HK-2 (cell line): Measurements from ENCODE around the gene SLC37A3.
"Not testable (repeated sequence)": the region's sequence is repeated elsewhere in the genome, so short reads cannot be mapped to it uniquely, and the experiment has no call there.

Source experiments
- DNase-seq: peaks from one replicate; pipeline ENCODE4 v3.0.0-alpha.2; 2018; ENCODE audit not compliant: unreplicated experiment

Gene SLC37A3, protein sequence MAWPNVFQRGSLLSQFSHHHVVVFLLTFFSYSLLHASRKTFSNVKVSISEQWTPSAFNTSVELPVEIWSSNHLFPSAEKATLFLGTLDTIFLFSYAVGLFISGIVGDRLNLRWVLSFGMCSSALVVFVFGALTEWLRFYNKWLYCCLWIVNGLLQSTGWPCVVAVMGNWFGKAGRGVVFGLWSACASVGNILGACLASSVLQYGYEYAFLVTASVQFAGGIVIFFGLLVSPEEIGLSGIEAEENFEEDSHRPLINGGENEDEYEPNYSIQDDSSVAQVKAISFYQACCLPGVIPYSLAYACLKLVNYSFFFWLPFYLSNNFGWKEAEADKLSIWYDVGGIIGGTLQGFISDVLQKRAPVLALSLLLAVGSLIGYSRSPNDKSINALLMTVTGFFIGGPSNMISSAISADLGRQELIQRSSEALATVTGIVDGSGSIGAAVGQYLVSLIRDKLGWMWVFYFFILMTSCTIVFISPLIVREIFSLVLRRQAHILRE

DNA sequence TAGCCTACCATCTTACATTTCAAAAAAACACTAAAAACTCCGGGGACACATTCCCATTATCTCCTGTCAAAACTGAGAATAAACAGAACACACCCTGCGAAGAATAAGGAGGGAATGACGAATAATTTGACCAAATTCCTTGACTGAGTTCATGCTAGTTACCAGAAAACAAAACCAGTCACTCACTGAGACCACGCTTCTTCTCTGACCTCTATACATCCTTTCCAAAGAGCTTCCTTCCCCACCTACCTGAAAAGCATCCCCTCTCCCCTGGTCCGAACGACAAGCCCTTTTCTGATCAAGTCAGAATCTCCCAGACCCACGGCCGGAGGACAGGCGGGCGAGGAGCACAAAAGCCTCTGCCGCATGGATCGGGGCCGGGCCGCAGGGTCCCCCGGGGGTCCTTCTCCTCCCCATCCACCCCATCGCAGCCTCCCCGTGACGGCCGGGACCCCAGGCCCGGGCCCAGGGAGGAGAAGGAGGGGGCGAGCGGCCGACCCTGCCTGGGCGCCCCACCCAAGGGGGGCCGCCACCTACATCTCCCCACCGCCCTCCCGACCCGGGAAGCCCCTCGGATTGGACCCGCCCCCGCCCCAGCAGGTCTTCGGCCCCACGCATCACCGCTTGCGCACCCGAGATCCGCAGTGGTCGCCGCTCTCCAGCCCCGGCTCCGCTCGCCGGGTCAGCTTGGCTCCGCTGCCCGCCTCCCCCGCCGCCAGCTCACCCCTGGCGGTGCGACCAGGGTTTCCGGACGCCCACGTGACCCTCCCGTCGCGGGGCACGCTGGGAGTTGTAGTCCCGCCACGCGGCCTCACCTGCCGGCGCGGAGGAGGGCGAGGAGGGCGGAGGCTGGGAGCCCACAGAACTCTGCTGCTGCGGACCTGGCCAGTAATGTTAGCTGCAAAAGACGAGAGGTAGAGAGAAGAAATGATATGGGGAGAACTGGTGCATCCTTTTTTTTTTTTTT is at the start of gene SLC37A3:
TSS of gene SLC37A3 (minus strand) at position 747 of the 967 bp plus-strand sequence. CDS start 16,004 bp downstream, outside the sequence.
- peak; percentile 83 for DNase-seq

DNA sequence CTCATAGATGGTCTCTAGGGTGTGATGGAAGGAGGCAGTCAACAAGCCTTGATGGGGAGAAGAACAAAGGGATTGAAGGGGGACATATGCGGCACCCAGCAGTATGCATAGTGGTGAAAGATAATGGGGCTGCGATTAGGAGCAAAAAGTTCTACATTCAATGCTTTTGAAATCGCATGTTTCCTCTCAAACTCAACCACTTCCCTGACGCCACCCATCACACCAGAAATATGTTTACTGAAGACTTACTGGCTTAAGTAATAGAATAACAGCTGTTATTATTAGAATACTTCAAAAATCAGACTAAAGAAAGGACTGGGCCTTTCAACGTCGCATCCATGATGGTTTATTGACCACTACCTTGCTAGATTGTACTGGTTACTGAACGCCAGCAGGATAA is 49.5 kb upstream of the SLC37A3 start:
- no peak for DNase-seq

DNA sequence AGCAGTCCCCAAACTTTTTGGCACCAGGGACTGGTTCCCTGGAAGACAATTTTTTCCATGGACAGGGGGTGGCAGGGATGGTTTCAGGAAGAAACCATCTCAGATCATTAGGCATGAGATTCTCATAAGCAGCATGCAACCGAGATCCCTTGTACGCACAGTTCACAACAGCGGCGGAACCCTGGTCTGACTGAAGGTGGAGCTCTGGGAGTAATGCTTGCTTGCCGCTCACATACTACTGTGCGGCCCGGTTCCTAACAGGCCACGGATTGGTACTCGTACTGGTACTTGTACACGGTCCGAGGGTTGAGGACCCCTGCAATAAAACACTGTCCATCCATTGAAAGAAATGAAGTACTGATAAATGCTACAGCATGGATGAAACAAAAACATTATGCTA is 48.1 kb upstream of the SLC37A3 start:
- no peak for DNase-seq

DNA sequence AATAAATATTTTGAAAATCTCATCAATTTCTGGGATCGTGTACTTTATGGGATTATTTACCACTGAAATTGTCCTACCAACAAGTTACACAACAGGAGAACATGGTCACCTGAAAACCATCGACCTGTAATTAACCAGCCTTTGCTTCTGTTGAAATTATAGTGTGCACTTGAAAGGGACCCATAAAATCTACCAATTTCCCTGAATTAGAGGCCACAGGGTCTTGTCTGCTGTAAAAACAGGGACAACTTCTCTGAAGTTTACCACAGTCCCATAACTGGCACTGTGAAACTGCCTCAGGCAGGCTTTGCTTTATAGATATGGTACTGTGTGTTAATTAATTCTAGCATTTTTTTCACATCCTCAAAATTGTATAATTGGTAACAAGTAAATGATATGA is 43.2 kb upstream of the SLC37A3 start:
- DNase-seq = no peak

DNA sequence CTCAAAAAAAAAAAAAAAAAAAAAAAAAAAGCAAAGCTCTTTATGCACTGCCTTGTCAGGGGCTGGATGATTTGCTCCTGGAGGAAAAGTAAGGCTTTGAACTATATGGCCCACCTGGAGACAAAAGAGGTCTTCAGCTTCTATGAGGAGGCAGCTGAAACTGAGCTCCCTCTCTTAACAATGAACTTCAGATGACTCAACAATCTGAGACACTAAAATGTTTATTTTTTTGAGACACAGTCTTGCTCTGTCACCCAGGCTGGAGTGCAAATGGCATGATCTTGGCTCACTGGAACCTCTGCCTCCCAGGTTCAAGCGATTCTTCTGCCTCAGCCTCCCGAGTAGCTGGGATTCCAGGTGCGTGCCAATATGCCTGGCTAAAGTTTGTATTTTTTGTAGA is 42.3 kb upstream of the SLC37A3 start:
- no peak for DNase-seq

DNA sequence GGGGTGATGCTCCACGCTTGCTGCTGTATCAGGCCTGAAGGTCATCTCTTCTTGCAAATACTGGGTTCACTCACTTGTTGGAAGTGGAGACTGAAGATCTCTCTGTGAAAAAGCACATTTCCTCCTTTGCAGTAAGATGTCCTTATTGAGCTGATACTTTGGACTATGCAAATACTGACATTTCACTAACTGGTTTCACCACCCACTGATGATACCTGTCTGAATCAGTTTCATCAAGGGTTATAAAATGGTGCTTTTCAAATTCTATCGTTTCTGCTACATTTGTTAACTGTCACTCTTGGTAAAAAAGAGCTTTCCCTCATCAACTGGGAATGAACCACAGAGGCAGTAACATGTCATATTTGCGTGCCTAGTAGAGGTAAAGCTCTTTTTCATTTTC is 41.0 kb upstream of the SLC37A3 start:
- no peak for DNase-seq

DNA sequence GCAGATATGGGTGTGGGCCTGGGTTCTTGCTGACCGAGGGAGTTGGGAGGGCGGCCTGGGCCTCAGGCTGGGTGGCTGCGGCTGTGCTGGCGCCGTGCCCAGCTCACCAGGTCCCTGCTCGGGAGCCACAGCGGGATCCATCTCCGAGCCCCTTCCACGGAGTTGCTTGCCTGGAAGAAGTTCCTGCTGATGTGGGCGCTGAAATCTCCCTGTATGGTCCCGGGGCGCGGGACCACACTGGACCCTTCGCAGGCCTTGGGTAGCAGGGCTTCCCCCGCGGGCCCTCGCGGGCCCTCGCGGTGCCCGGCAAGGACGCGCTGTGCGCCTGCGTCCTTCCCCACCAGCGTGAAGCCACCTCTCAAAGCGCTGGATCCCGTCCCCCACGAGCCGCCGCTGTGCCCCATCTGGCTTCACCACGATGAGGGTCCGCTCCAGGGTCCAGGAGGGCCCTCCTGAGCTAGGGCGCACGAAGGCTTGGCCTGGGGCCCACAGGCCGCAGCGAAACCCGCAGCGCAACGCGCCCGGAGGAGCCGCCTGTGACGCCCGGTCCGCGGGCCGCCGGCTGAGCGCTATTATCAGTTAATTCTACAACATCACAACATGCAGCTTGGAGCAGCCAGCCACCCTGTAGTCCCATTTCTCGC is 37.0 kb upstream of the SLC37A3 start:
- DNase-seq = no peak

DNA sequence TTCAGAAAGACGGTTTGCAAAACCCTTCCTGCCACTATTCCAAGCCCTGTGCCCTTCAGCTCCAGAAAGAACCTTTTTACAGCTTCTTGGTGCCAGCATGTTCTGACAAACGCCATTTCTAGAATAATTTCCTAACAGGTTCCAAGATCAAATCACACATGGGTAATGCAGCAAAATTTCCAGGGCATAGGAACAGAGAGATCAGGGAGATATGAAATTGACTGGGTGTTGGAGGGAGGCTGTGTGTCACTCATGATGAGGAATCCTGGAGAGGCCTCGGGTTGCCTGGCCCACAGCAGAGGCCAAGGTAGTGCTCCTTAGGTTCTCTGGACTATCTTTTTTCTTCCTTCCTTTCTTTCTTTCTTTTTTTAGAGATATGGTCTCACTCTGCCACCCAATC is 35.1 kb upstream of the SLC37A3 start:
- DNase-seq = no peak

DNA sequence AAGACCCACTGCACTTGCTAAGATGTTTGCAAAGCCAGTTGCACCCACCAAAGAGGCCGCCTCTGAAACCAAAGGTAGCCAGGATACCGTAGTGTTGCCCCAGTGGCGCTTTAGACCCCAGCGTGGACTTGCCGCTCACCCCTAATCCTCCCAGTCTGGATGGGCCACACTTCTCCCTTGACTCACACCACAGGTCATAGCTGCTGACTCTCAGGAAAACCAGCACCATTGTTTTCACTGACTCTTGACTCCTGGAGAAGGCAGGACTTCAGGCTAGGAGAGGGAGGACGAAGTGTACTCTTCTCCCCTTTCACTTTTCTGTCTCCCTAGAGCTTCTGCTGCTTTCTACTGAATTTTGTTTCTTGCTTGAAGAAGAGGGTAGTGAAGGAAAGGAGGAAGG is 27.8 kb upstream of the SLC37A3 start:
- DNase-seq = no peak

DNA sequence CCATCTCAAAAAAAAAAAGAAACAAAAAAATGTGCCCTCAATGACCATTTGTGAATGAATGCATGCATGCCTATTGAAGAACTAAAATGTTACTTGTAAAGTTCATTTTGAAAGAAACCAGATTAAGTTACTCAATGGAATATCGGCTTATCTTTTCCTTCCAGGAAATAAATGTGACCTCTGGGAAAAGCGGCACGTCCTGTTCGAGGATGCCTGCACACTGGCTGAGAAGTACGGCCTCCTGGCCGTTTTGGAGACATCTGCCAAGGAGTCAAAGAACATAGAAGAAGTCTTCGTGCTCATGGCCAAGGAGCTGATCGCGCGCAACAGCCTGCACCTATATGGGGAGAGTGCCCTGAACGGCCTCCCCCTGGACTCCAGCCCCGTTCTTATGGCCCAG is 27.4 kb upstream of the SLC37A3 start:
- DNase-seq = no peak

DNA sequence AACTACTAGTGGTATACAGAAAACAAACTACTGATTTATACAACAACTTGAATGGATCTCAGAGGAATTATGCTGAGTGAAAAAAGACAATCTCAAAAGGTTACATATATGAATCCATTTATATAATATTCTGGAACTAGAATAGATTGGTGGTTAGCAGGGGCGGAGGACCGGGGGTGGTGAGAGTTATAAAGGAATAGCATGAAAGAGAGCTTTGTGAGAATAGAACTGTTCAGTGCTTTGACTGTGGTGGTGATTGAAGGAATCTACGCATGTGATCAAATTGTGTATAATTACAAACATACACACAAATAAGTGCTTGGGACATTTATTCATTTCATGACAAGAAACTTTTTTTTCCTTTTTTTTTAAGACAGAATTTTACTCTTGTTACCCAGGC is 25.2 kb upstream of the SLC37A3 start:
- DNase-seq = no peak

DNA sequence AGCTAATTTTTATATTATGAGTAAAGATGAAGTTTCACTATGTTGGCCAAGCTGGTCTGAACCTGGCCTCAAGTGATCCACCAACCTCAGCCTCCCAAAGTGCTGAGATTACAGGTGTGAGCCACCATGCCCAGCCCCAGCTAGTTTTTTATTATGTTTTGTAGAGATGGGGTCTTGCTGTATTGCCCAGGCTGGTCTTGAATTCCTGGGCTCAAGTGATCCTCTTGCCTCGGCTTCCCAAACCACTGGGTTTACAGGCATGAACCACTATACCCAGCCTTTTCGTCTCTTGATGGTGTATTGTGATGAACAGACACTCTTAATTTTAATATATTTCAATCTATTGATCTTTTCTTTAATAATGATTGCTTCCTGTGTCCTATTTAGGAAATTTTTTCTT is 23.2 kb upstream of the SLC37A3 start:
- DNase-seq = no peak

DNA sequence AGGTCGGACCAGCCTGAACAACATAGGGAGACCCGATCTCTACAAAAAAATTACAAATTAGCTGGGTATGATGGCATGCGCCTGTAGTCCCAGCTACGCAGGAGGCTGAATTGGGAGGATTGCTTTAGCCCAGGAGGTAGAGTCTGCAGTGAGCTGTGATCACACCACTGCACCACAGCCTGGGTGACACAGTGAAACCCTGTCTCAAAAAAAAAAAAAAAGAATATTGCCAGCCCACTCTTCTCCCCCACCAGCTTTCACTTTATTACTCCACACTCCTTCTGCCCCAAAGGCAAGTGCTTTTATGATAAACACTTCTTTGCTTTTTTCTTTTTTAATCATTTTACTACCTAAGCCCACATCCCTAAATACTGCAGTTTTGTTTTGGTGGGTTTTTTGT is 20.3 kb upstream of the SLC37A3 start:
- no peak for DNase-seq

DNA sequence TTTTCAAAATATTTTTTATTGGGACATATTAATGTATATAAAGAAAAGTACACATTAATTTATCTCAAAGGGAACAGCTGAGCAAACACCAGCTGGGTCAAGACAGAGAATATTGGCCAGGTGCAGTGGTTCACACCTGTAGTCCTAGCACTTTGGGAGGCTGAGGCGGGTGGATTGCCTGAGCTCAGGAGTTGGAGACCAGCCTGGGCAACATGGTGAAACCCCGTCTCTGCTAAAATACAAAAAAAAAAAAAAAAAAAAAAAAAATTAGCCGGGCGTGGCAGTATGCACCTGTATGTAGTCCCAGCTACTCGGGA is 19.8 kb upstream of the SLC37A3 start:
- DNase-seq = not testable (repeated sequence)

DNA sequence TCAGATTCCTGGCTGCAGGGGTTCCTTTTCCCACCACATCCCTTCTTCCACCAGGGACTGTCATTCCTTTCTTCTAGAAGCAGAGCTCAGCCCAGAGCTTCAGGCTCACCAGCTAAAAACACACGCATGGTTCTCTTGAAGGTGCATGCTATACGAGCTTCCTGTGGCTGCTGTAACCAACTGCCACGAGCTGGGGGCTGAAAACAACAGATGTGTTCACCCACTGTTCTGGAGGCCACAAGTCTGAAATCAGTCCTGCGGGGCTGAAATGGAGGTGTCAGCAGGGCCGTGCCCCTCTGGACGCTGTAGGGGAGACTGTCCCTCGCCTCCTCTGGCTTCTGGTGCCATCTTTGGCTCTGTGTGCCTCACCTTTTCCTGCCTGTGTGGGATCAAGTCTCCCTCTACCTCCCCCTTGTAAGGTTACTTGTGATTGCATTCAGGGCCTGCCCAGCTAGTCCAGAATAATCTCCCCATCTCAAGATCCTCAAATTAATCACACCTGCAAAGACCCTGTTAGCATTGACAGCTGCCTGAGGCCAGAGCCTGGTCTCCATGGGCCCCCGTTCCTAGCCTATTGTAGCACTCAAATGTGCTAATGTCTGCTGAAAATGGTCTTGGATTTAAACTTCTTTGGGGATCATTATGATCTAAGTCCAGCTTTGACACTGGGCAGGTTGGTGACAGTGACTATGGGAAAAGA is 19.3 kb upstream of the SLC37A3 start:
- DNase-seq = no peak

DNA sequence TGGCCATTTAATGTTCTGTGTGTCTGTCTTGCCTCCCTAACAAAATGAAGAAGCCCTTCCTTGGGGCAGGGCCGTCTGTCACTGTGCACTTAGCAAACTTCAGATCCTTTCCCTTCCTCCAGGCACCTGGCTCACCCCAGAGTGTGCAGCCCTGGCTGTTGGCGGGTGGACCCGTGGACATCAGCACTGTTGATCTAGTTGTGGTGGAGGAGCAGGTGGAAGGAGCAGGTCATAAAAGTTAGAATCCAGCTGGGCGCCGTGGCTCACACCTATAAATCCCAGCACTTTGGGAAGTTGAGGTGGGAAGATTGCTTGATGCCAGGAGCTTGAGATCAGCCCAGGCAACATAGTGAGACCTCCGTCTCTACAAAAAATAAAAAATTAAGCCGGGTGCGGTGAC is 18.2 kb upstream of the SLC37A3 start:
- no peak for DNase-seq

DNA sequence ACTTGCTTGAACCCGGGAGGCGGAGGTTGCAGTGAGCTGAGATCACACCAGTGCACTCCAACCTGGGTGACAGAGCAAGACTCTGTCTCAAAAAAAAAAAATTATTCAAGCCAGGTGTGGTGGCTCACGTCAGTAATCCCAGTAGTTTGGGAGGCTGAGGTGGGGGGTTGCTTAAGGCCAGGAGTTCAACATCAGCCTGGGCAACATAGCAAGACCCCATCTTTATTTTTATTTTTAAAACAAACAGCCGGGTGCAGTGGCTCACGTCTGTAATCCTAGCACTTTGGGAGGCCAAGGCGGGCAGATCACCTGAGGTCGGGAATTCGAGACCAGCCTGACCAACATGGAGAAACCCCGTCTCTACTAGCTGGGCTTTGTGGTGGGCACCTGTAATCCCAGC is 17.5 kb upstream of the SLC37A3 start:
- not testable (repeated sequence) for DNase-seq

DNA sequence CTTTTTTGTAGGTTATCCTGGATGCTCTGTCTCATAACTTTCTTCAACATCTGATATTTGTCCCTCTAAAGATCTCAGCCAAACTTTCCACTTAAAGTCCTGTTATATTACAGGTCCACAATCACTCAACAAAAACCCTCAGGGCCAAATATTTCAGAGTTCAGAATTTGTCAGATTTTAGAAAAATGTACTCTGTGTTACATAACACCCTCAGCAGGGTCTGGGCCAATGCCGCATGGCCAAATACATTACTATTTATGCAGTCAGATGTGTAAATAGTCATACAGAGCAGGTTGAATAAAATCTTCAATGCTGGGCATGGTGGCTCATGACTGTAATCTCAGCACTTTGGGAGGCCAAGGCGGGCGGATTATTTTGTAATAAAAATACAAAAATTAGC is 17.0 kb upstream of the SLC37A3 start:
- no peak for DNase-seq

DNA sequence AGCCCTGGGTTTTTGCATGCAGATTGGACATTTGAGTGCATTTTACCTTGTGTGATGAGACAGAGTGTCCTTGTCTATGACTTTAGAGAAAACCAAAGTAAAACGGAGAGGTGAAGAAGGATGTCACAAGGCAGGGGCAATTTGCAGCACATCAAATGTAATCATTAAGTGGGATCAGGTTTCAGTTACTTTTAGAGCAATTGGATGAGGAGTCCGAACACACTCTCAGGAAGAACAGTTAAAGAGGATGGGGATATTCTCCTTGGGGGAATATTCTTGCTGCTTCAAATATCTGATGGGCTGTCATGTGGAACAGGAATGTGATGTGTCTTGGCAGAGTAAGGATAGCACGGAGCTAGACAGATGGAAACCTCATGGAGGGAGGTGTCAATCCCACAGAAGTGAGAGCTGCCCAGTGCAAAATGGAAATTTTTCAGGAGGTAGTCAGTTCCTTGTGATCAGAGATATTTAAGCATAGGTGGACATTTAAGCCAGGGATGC is 6.3 kb upstream of the SLC37A3 start:
- peak; percentile 62 for DNase-seq

DNA sequence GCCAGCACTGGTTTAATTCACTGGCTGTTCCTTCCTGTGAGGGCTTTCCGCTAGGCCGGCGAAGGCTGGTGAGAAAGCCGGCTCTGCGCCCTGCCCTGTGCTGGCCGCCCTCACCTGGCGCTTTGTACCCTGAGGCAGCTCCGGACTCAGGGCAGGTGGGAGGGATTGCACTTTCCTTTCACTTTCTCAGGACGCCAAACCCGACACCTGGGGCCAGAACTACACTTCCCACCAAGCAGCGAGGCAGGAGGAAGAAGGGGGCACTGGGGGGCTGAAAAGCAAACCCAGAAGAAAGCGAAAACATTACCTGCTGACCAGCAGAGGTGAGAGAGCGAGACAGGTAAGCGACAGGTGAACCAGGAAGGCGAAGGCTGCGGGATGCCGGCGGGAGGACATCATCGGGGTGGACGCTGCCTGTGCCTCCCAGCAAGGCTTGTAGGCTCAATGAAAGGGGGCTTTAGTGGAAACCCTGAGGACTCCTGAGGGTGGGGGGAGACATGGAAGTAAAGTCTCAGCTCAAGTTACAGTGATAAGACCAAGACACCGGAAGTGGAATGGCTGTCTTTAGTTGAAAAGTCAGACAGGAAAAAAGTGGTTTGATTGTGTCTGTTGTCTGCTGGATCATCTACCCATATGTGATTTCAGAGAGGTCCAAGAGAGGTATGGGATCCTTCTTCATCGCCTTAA is 5.7 kb upstream of the SLC37A3 start, which contains the start of gene RAB19:
TSS of gene RAB19 (plus strand) at position 181 of the 687 bp plus-strand sequence. CDS start 3,589 bp downstream, outside the sequence.
- DNase-seq = peak; percentile 41
